H9 (cell line): Measurements from ENCODE around the gene UMOD. TPM values are rescaled to one million over a fixed set of nuclear protein-coding genes. Genes with fewer than 3 reads are reported as not detected.

ENCODE experiments used
- DNase-seq: peaks from one replicate; pipeline ENCODE4 v3.0.0-alpha.2; 2017
- H2AFZ ChIP-seq: one replicate; pipeline ENCODE4 v1.6.1; 2013; ENCODE audit warnings: mild to moderate bottlenecking, low read length, control low read depth, moderate library complexity
- H2AK5ac ChIP-seq: 2 replicates; pipeline ENCODE4 v1.6.1; 2013; ENCODE audit warnings: low read length, control low read depth, mixed read lengths; ENCODE audit not compliant: insufficient read length
- H2BK120ac ChIP-seq: one replicate; pipeline ENCODE4 v1.6.1; 2013; ENCODE audit warnings: low read depth, mild to moderate bottlenecking, low read length, control low read depth, inconsistent platforms; ENCODE audit not compliant: poor library complexity, severe bottlenecking
- H2BK12ac ChIP-seq: 2 replicates; pipeline ENCODE4 v1.6.1; 2013; ENCODE audit warnings: low read length, control low read depth, mixed read lengths, low read depth; ENCODE audit not compliant: insufficient read length
- H2BK15ac ChIP-seq: 2 replicates; pipeline ENCODE4 v1.6.1; 2013; ENCODE audit warnings: low read depth, low read length, control low read depth
- H2BK20ac ChIP-seq: one replicate; pipeline ENCODE4 v1.6.1; 2013; ENCODE audit warnings: low read depth, mild to moderate bottlenecking, low read length, control low read depth, inconsistent platforms; ENCODE audit not compliant: poor library complexity, severe bottlenecking
- H2BK5ac ChIP-seq: 2 replicates; pipeline ENCODE4 v1.6.1; 2013; ENCODE audit warnings: low read length, control low read depth, mixed read lengths; ENCODE audit not compliant: insufficient read length
- H3K14ac ChIP-seq: 2 replicates; pipeline ENCODE4 v1.6.1; 2013; ENCODE audit warnings: low read length, control low read depth; ENCODE audit not compliant: insufficient read depth
- H3K18ac ChIP-seq: 2 replicates; pipeline ENCODE4 v1.6.1; 2013; ENCODE audit warnings: low read depth, mild to moderate bottlenecking, mixed read lengths, low read length, control low read depth; ENCODE audit not compliant: insufficient read length
- H3K23ac ChIP-seq: 2 replicates; pipeline ENCODE4 v1.6.1; 2013; ENCODE audit warnings: low read length, control low read depth, mixed read lengths, low read depth; ENCODE audit not compliant: insufficient read length
- H3K23me2 ChIP-seq: 2 replicates; pipeline ENCODE4 v1.6.1; 2013; ENCODE audit warnings: low read depth, mild to moderate bottlenecking, mixed read lengths, low read length, control low read depth; ENCODE audit not compliant: insufficient read length, poor library complexity, severe bottlenecking
- H3K27ac ChIP-seq: 2 replicates; pipeline ENCODE4 v1.5.1; 2013; ENCODE audit warnings: low read length, control low read depth, mixed read lengths, low read depth; ENCODE audit not compliant: insufficient read length
- H3K27me3 ChIP-seq: 2 replicates; pipeline ENCODE4 v1.6.1; 2013; ENCODE audit warnings: low read length, control low read depth, inconsistent platforms; ENCODE audit not compliant: insufficient read depth
- H3K4ac ChIP-seq: 2 replicates; pipeline ENCODE4 v1.6.1; 2013; ENCODE audit warnings: low read depth, mild to moderate bottlenecking, control low read depth, inconsistent platforms, low read length, moderate library complexity
- H3K4me1 ChIP-seq: 2 replicates; pipeline ENCODE4 v1.6.1; 2013; ENCODE audit warnings: low read length, control low read depth, inconsistent platforms; ENCODE audit not compliant: insufficient read depth
- H3K4me2 ChIP-seq: 2 replicates; pipeline ENCODE4 v1.6.1; 2013; ENCODE audit warnings: low read length, control low read depth, mixed read lengths; ENCODE audit not compliant: insufficient read length, insufficient read depth
- H3K56ac ChIP-seq: 2 replicates; pipeline ENCODE4 v1.6.1; 2013; ENCODE audit warnings: low read depth, mild to moderate bottlenecking, mixed read lengths, low read length, control low read depth; ENCODE audit not compliant: insufficient read length
- H3K79me1 ChIP-seq: 2 replicates; pipeline ENCODE4 v1.6.1; 2013; ENCODE audit warnings: low read depth, mild to moderate bottlenecking, moderate library complexity, low read length, control low read depth, inconsistent platforms; ENCODE audit not compliant: insufficient read depth, poor library complexity, severe bottlenecking
- H3K79me2 ChIP-seq: 2 replicates; pipeline ENCODE4 v1.6.1; 2013; ENCODE audit warnings: low read length, control low read depth, inconsistent platforms; ENCODE audit not compliant: insufficient read depth
- H3K9ac ChIP-seq: 2 replicates; pipeline ENCODE4 v1.6.1; 2013; ENCODE audit warnings: low read length, control low read depth, mixed read lengths; ENCODE audit not compliant: insufficient read length; ENCODE audit errors: extremely low read depth
- H3K9me3 ChIP-seq: one replicate; pipeline ENCODE4 v1.6.1; 2013; ENCODE audit warnings: low read depth, low read length, inconsistent platforms; ENCODE audit not compliant: control insufficient read depth
- H3T11ph ChIP-seq: one replicate; pipeline ENCODE4 v1.6.1; 2013; ENCODE audit warnings: mild to moderate bottlenecking, low read length, control low read depth, inconsistent platforms
- H4K20me1 ChIP-seq: one replicate; pipeline ENCODE4 v1.6.1; 2013; ENCODE audit not compliant: control insufficient read depth, insufficient read length, insufficient read depth
- H4K5ac ChIP-seq: 2 replicates; pipeline ENCODE4 v1.6.1; 2013; ENCODE audit warnings: low read depth, mild to moderate bottlenecking, mixed read lengths, low read length, control low read depth; ENCODE audit not compliant: insufficient read length
- H4K8ac ChIP-seq: replicated peaks from 2 replicates; pipeline ENCODE4 v1.6.1; 2013; ENCODE audit warnings: low read length, control low read depth, mixed read lengths, low read depth; ENCODE audit not compliant: insufficient read length
- H4K91ac ChIP-seq: 2 replicates; pipeline ENCODE4 v1.6.1; 2013; ENCODE audit warnings: low read depth, mild to moderate bottlenecking, moderate library complexity, mixed read lengths, low read length, control low read depth; ENCODE audit not compliant: insufficient read length
- H3K27ac Mint-ChIP-seq, 3 experiments: 2 replicates in 2 of 3; 3 replicates in 1 of 3; pipeline ENCODE4 v1.8.0; 2020 to 2021; ENCODE audit warnings: mixed read lengths in 3 of 3, mild to moderate bottlenecking in 1 of 3, moderate library complexity in 1 of 3
- H3K27me3 Mint-ChIP-seq: 2 replicates; pipeline ENCODE4 v1.8.0; 2021; ENCODE audit warnings: low read depth, mild to moderate bottlenecking, moderate library complexity, mixed read lengths
- H3K36me3 Mint-ChIP-seq, 3 experiments: 2 replicates in 2 of 3; 3 replicates in 1 of 3; pipeline ENCODE4 v1.8.0; 2020 to 2021; ENCODE audit warnings: low read depth in 3 of 3, mixed read lengths in 3 of 3; ENCODE audit not compliant: insufficient read depth in 1 of 3
- H3K4me1 Mint-ChIP-seq, 2 experiments: 2 replicates each; pipeline ENCODE4 v1.8.0; 2020; ENCODE audit warnings: mixed read lengths in 2 of 2
- H3K4me3 Mint-ChIP-seq, 2 experiments: 2 replicates in 1 of 2; 3 replicates in 1 of 2; pipeline ENCODE4 v1.8.0; 2020 to 2021; ENCODE audit warnings: mild to moderate bottlenecking in 2 of 2, mixed read lengths in 2 of 2, moderate library complexity in 1 of 2
- H3K9me3 Mint-ChIP-seq, 2 experiments: 2 replicates in 1 of 2; 3 replicates in 1 of 2; pipeline ENCODE4 v1.8.0; 2020; ENCODE audit warnings: mild to moderate bottlenecking in 2 of 2, mixed read lengths in 2 of 2, moderate library complexity in 1 of 2
- CTCF ChIP-seq: fragments of 200-600 bp; sonication (generic); conservative IDR thresholded peaks from 3 replicates; pipeline ENCODE4 v1.8.0; 2021; ENCODE audit warnings: antibody characterized with exemption, mild to moderate bottlenecking
- WGBS: extraction: QIAGEN DNeasy Blood & Tissue Kit; methylation state at CpG from one replicate; pipeline ENCODE4 v1.1.7; 2013; ENCODE audit warnings: missing lambda C conversion rate, low lambda C conversion rate, mixed read lengths; ENCODE audit not compliant: insufficient read length; ENCODE audit errors: extremely low coverage; 5-methylcytosine and 5-hydroxymethylcytosine counted together
- total RNA-seq: library from RNA; stranded (reverse); gene quantifications from 2 replicates; pipeline ENCODE4 v1.2.1, GENCODE V29; 2021

Gene UMOD
- total RNA-seq, 1 experiment from 2014 or later = not detected

GRCh38 chr16:20383106-20384029 is 30.9 kb upstream of the UMOD start:
- Histone ChIP-seq H3K27me3 (no peaks in the 10 kb centered on the region), H3T11ph (no peak overlapping the region), H3K23ac (no peak overlapping the region), H3K9me3 (no peaks in the 10 kb centered on the region), H2BK120ac (no peak overlapping the region), H3K4ac (no peak overlapping the region), H3K9ac (no peak overlapping the region), H3K18ac (peak overlapping the region; percentile 23), H2BK20ac (no peak overlapping the region), H2BK15ac (no peak overlapping the region), H2BK12ac (no peak overlapping the region), H2BK5ac (no peak overlapping the region), H4K5ac (no peak overlapping the region), H3K23me2 (peaks cover 5% of the 10 kb centered on the region), H3K4me2 (no peak overlapping the region), H3K79me2 (no peaks in the 10 kb centered on the region), H3K4me1 (no peaks in the 10 kb centered on the region), H2AK5ac (no peak overlapping the region), H4K20me1 (no peaks in the 10 kb centered on the region), H4K8ac (no peak overlapping the region), H3K27ac (no peak overlapping the region), H3K56ac (no peak overlapping the region), H3K79me1 (no peaks in the 10 kb centered on the region), H3K14ac (no peak overlapping the region), H4K91ac (no peak overlapping the region), H2AFZ (no peak overlapping the region)
- no peak overlapping the region for H3K27ac Mint-ChIP-seq
- peak; percentile 88 for TF ChIP-seq CTCF
- no peaks in the 10 kb centered on the region for H3K9me3 Mint-ChIP-seq
- peaks cover 9 to 10% of the 10 kb centered on the region in 2 experiments for H3K4me1 Mint-ChIP-seq
- H3K36me3 Mint-ChIP-seq = no peaks in the 10 kb centered on the region
- no CpG with 5 or more reads among the region's 11 CpGs for WGBS
- peak; percentile 88 for DNase-seq
- H3K27me3 Mint-ChIP-seq = peaks cover 18% of the 10 kb centered on the region
- H3K4me3 Mint-ChIP-seq = no peak overlapping the region
